HL-60/S4 treated with phorbol 12-myristate 13-acetate at 8.2 ng/mL for 4 days and 3 days (cell line): ENCODE results near the gene TYSND1.
"Not testable (repeated sequence)": the region's sequence is repeated elsewhere in the genome, so short reads cannot be mapped to it uniquely, and the experiment has no call there.

ENCODE experiments used
- in situ Hi-C: fragments of 300-500 bp; cut with MboI; formaldehyde crosslinking; loops from 2 replicates; pipeline ENCODE4 v1.15.0; 2022; ENCODE audit warnings: low sequenced_read_pairs

Gene TYSND1

DNA sequence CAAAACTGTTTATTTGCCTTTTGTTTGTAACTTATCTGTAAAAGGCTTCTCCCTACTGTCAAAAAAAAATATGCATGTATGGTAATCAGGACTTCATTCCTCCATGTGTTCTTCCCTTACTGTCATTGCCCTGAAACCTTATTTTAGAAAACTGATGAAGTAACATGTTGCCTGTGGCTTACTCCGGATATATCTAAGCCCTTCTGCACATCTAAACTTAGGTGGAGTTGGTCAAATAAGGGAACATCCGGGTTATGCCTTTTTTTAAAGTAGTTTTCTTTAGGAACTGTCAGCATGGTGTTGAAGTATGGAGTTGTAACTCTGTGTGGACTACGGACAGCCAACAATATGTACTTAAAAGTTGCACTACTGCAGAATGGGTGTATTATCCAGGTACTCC lies 17.7 kb upstream of the TYSND1 start:
- in situ Hi-C loops = no loop called here

DNA sequence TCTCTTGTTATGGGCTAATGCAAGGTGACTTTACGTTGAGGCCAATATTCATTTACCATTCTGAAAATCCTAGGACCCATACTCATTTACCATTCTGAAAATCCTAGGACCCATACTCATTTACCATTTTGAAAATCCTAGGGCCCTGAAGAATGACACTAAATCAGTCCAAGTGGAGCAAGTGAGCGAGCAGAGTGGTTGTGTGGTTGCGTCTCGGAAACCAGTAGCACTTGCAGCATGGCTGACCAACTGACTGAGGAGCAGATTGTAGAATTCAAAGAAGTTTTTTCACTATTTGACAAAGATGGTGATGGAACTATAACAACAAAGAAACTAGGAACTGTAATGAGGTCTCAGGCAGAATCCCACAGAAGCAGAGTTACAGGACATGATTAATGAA lies 16.9 kb upstream of the TYSND1 start:
- in situ Hi-C loops = no loop called here

DNA sequence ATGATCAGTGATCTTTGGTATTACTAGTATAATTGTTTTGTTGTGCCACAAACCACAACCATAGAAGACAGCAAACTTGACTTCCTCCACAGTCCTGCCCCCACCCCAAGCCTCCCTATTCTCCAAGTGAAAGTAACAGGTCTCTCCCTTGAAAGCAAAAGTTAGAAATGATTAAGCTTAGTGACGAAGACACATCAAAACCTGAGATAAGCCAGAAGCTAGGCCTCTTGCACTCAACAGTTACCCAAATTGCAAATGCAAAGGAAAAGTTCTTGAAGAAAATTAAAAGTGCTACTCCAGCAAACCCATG lies 16.3 kb upstream of the TYSND1 start:
- in situ Hi-C loops = no loop called here

DNA sequence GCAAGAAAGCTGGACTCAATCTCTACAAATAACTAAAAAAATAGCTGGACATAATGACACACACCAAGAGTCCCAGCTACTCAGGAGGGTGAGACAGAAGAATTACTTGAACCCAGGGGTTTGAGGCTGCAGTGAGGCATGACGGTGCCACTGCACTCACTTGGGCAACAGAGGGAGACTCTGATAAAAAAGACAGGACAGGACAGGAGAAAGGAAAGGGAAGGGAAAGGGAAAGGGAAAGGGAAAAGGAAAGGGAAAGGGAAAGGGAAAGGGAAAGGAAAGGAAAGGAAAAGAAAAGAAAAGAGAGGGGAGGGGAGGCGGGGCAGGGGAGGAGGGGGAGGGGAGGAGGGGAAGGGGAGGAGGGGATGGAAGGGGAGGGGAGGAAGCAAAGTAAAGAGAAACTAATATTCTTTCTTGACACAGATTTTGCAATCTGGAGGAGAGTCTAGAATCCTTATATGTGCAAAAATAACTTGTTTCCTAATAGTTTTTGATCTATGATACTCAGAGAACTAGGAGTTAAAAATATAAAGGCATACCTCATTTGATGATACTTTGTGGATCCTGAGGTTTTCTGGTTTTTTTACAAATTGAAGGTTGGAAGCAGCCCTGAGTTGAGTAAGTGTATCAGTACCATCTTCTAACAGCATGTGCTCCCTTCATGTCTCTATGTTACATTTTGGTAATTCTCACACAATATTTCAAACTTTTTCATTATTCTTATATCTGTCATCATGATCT lies 15.8 kb upstream of the TYSND1 start:
- in situ Hi-C loops = no loop called here

DNA sequence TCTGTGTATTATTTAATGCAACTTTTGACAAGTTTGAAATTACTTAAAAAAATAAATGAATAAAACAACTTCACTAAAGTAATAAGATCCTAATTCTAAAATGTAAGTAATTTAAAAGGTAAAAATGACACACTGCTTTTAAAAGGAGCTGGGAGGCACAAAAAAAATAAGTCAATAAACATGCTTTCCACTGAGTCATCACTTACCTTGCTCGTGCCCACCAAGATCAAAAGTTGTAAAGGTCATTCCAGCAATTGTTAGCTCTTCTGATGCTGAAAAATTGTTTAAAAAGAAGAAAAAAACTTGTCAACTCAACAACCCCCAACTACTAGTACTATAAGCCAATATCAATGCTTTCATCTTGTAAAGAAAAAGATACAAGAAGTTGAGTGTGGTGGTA lies 14.3 kb upstream of the TYSND1 start:
- in situ Hi-C loops = no loop called here

DNA sequence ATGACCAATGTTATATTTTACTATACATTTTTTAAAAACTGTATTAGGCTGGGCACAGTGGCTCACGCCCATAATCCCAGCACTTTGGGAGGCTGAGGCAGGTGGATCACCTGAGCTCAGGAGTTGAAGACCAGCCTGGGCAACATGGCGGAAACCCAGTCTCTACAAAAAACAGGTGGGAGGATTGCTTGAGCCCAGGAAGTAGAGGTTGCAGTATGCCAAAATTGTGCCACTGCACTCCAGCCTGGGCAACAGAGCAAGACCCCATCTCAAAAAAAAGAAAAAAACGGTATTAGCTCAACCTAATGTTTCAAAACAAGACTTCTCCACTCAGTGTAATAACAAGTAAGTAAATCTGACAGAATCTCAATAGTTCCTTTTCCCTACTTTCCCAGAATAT lies 12.9 kb upstream of the TYSND1 start:
- in situ Hi-C loops = not testable (repeated sequence)

DNA sequence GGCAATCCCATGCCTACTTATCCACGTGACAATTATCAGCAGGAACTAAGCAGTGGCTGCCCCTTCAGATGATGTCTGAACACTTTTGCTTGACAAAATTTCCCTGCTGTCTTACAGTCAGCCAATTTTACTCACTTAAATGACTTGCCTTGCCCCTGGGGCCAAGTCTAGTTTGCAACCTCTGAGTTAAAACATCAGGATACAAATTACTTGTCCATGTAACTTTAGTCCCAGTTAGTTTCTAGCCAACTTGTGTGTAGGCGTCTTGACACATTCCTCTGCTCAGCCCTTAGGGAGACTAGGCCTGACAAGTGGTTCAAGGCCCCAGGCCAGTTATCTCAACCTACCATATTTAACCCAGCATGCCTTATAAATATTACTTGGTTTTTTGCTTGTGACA lies 11.6 kb upstream of the TYSND1 start:
- in situ Hi-C loops = no loop called here

DNA sequence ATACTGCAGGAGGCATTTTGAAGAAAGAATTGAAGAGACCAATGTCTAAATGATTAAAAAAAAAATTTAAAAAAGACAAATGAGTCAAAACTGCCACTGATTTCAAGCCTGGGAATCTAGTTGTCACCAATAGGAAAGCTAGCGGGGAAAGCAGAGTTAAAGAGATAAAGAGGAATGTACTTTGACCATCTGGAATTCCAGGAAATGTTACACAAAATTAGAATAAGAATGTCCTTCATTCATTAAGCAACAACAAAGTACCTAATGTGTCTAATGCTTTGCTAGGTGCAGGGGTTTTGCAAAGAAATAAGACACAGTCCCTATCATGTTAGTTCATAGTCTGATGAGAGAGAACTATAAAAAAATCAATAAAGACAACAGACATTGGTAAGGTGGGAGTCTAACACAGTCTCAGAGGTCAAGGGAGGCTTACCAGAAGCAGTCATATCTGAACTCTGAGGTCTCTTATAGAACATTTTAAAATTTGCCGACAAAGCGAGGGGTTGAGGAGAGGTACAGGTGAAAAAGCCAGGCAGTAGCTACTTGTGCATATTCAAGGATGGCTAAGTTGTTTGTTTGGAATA lies 8.8 kb upstream of the TYSND1 start:
- in situ Hi-C loops = no loop called here

DNA sequence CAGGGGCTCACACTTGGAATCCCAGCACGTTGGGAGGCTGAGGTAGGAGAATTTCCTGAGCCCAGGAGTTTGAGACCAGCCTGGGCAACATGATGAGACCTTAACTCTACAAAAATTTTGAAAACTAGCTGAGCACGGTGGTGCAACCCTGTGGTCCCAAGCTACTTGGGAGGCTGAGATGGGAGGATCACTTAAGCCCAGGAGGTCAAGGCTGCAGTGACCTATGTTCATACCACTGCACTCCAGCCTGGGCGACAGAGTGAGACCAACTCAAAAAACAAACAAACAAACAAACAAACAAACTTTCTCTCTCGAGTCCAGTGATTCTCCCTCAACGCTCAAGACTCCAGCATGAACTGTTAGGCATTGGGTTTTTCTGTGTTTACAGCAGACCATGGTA lies 2.0 kb upstream of the TYSND1 start:
- in situ Hi-C loops = no loop called here

DNA sequence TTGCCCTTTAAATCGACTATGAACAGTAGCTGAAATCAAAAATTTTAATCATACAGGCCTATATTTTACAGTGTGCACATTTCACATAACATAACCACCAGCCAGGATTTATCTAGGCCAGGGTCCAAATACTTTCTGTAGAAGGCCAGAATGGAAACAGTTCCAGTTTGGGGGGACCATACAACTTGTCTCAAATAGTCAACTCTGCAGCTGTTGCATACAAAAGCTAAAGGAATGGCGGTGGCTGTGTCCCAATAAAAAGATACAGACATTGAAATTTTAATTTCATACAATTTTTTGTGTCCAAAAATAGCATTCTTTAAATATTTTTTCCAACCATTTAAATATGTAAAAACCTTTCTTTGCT lies 742 bp upstream of the TYSND1 start:
- in situ Hi-C loops = no loop called here

DNA sequence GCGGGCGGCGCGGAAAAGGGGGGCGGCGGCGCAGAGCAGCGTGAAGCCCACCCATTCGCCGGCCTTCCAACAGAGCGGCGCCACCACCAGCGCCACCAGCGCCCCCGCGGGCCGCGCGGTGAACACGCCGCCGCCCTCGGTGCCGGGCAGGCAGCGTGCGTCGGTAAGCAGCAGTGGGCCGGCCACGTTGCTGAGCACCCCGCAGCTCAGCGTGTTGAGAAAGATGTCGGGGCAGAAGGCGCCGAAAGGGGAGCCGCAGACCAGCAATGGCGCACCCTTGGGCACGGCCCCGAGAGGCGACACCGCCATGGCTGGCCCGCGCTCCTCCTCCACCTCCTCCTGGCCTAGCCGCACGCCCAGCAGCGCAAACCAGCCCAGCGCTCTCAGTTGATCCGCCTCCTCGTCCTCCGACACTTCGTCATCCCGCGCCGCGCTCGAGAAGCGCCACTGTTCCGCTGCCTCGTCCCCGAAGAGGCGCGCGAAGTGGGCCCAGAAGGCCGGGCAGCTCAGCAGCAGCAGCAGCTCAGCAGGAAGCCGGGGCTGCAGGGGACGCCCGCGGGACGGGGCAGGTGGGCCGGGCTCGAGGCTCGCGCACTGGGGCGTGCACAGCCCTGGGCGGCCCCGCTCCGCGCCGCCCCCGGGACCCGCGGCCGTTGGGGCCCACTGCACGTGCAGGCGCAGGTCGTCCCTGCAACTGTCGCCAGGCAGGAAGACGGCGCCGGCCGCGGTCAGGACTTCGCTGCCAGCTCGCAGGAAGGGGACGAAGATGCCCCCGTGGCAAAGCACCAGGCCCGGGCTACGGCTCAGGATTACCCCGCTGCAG lies 623 bp downstream of the TYSND1 start:
- in situ Hi-C loops = no loop called here

DNA sequence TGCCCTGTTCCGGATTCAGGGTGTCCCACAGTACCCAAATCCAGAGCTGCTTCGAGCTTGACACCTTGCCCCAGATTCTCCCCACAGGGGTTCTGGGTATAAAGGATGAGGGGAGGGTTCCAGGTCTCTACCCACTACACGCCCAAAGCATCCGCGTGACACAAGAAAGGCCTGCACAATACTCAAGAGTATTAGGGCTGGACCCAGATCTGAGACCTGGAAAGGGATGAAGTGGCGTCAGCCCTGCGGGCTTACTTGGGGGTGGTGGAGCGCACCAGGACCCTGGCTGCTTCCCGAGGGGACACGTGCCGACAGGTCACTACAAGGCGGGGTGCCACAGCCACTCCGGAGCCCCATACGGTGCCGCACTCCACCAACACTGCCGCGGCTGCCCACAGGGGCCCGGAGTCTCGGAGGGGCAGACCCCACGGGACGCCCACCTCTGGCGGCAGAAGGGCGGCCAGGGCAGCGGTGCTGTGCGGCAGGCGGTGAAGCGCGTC lies 1.3 kb downstream of the TYSND1 start:
- in situ Hi-C loops = no loop called here

DNA sequence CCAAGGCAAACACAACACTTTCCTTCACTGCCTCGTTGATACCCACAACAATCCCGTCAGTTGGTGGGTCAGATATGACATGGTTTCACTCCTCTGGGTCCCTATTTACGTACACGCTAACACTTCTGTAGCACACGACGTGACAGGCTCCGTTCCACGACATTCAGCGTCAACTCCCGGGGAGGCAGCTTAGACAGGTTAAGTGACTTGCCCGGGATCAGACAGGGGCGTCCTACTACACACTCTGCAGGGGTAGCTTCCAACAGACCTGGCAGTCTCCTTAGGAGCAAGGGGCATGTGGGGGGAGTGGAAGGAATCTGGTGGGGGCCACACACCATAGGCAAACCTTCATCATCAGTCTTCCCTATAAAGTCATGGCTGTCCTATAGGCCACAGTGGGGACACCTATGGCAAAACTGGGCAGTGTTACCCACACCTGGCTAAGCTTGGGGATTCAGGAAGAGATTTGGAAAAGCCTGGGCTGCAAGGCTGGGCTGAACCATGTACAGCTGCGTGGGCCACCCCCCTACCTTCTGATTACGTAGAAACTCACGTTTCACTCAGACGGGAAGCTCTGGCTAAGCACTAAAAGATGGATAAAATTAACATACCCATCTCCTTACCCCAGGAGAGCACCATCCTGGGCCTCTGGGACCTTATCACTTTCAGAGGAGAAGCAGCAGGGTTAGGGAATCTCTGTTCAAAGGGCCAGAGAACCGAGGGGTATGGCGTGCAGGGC lies 2.0 kb downstream of the TYSND1 start:
- in situ Hi-C loops = no loop called here

DNA sequence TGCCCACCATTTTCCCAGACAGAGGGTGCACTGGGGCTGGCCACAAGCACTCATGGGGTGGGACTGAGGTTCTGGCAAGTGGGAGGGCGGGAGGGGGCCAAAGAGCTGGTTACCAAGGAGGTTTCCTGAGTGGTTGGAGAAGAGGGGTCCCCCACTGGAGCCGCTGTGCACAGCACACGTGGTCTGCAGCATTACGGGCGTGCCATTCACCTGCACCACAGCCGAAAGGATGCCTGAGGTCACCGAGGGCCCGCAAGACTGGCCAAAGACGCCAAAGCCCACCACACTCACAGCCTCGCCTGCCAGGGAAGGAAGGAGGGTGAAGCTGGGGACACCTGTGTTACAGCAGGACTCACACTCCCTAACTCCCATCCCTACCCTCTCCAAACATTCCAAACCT lies 3.9 kb downstream of the TYSND1 start:
- in situ Hi-C loops = no loop called here

DNA sequence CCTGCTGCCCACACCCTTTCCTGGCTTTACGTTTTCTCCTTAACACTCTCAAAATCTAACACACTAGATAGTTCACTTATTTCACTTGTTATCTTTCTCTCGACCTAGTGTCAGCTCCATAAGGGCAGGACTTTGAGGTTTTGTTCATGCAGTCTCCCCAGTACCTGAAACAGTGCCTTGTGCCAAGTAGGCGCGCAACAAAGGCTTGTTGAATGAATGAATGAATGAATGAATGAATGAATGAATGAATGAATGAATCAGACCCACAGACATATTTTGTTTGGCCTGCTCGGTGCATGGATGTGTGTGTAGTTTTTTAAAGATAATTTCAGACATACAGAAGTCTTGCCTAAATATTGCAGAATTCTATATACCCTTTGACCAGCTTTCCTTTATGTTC lies 6.2 kb downstream of the TYSND1 start:
- in situ Hi-C loops = no loop called here

DNA sequence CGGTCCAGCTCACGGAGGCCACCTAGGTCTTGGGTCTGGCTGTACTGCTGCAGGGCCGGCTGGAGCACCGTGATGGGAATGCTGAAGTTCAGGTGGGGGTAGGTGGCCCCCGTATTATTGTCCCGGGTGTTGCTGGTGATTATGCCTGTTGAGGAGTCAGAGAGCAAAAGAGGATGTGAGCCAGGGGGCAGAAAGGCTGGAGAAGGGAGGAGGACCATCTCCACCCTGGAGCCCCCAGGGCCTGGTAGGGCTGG lies 6.6 kb downstream of the TYSND1 start:
- in situ Hi-C loops = no loop called here

DNA sequence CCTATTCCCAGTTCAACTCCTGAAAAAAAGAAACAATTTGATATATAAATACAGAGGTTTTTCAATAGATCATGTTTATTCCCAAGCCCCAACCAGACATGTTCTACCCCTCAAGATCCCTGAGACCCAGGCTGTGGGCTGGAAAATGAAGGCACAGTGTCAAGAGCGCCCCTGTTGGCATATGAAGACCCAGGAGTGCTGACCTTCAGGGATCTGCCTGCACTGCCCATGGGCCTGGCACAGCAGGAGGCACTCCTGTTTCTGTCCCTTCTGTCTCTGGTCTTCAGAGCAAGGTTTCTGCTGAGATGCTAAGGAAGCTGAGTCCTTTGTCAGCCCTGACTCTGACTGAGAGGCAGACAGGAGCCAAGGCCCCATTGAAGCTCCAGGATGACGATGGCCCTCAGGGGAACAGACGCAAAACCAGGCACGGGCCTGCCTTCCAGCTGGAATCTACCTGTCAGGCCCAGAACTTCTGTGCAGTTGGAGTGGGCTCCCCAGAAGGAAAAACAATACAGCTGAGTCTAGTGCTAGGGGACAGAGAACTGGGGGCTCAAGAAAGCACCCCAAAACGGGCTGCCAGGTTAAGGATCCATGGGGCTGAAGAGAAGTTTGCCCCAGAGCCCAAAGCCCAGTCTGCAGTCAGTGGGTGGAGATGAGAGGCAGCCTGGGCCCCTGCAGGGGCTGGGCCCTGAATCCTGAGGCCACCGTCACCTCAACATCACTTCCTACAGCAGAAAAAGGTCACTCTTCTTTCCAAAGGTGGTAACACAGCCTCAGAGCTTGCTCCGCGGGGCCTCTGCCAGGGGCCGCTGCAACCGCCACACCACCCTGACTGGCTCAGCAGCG lies 7.1 kb downstream of the TYSND1 start:
- in situ Hi-C loops = no loop called here

DNA sequence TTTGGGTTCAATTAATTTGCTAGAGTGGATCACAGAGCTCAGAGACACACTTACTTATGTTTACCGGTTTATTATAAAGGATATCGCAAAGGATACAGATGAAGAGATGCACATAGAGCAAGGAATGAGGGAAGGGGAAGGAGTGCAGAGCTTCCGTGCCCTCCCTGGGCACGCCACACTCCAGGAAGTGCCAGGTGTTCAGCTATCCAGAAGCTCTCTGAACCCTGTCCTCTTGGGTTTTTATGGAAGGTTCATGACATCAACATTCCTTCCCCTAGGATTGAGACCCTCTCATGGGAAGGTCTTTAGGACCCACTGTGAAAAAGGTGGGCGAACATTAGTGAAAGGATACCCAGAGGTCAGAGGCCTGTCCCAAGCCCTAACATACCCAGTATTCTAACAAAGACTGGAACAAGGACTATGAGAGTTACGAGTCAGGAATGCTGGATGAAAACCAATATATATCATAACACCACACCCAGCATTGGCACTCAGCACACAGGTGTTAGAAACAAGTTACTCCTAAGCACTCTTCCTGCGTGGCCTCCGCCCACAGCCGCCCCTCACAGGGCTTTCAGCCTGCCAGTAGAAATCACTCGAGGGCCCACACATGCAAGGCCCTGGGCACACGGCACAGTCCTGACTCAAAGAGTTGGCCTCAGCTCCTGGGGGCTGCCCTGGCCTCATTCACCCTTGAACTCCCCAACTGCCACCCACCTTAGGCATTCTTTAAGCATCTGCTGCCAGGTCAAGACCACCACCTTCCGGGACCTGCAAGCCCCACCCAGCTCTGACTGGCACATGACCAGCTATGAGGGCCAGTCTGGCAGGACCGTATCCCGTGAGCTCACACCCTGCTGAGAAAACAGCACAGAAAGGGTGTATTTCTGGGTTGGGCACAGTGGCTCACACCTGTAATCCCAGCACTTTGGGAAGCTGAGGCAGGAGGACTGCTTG lies 8.3 kb downstream of the TYSND1 start:
- in situ Hi-C loops = no loop called here

DNA sequence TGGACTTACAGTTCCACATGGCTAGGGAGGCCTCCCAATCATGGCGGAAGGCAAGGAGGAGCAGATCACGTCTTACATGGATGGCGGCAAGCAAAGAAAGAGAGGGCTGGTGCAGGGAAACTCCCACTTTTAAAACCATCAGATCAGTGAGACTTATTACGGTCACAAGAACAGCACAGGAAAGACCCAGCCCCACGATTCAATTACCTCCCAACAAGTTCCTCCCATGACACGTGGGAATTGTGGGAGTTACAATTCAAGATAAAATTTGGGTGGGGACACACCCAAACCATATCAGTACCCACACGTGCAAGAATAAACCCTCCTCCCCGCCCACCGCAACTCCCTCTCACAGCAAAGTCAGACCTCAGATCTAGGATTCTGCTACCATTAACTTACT lies 9.4 kb downstream of the TYSND1 start:
- in situ Hi-C loops = no loop called here

DNA sequence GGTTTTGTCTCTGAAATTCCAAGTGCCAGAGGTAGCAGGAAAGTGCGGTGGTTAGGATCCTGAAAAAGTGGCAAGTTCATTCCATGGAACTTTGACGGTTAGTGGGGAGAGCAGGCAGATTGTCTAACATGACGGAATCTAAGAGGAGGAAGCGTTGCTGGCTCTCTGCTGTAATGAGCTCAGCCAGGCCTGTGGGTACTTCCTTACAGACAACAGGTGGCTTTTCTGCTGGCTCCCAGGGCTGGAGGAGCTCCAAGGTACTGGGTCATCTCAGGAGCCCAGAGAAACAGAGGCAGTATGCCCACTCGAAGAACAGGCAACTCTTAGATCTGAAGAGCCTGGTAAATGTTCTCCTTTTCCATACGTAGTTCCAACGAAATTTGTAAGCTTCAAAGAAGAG lies 10.8 kb downstream of the TYSND1 start:
- in situ Hi-C loops = no loop called here
